Measurements from ENCODE around the gene ADGRF1. TPM values are rescaled to one million over a fixed set of nuclear protein-coding genes. Genes with fewer than 3 reads are reported as not detected.

Gene ADGRF1
- total and polyA plus RNA-seq, 2 donors (not counting 3 experiments of a cell fraction or from before 2014, with no cell fraction given): not detected

GRCh38 chr6:47008397-47008763, 33.8 kb downstream of the ADGRF1 start:
- no peaks in the 10 kb centered on the region for H4K20me1 ChIP-seq (replicated peaks; ENCODE audit: control insufficient read depth, extremely low read depth, insufficient read depth, low read length)
- H3K4me3 ChIP-seq (replicated peaks in 1 of 3; ENCODE audit: insufficient read depth in 1 of 3, low read depth in 1 of 3, low read length in 3 of 3): no peak overlapping the region
- FAIRE-seq (no peak), DNase-seq (ENCODE audit: low read depth, low spot score) (no peak)
- ChIA-PET POLR2A (no interaction called here), CTCF (no interaction called here)
- H3K36me3 ChIP-seq (ENCODE audit: control insufficient read depth in 2 of 2, extremely low read depth in 1 of 2, insufficient read depth in 2 of 2, low read length in 2 of 2): no peaks in the 10 kb centered on the region
- no TSS peak for BruUV-seq (replicated peaks)
- no peak overlapping the region for H3K9ac ChIP-seq (replicated peaks; ENCODE audit: extremely low read depth, insufficient read depth, low read length)
- dilution Hi-C loops (cut with MboI; ENCODE audit: extremely low pct_ligation_motif_present, low sequenced_read_pairs): no loop called here
- H3K4me2 ChIP-seq (ENCODE audit: insufficient read depth, low read length): no peak overlapping the region
- no peaks in the 10 kb centered on the region for H3K4me1 ChIP-seq (ENCODE audit: control insufficient read depth, extremely low read depth, insufficient read depth, low read length)
- no peak overlapping the region for H3K27ac ChIP-seq (ENCODE audit: insufficient read depth, low read depth, low read length)
- TF ChIP-seq GATA2 (IDR thresholded peaks at IDR 0.05; ENCODE audit: insufficient read depth, insufficient read length, low read depth, low read length) (no peak), MYC (IDR thresholded peaks at IDR 0.05; ENCODE audit: low read depth, low read length) (no peak), MAX (IDR thresholded peaks at IDR 0.05; ENCODE audit: insufficient read depth, insufficient read length) (no peak), CTCF (IDR thresholded peaks at IDR 0.05; ENCODE audit: extremely low read depth in 1 of 2, insufficient read depth in 1 of 2, low read depth in 1 of 2, low read length in 2 of 2) (no peak), POLR2AphosphoS5 (IDR thresholded peaks at IDR 0.05; ENCODE audit: insufficient read depth, low read depth, low read length) (no peak), EZH2 (IDR thresholded peaks at IDR 0.05; ENCODE audit: borderline replicate concordance, low read depth, low read length, severe bottlenecking) (no peak), FOS (IDR thresholded peaks at IDR 0.05; ENCODE audit: borderline replicate concordance, insufficient read depth, low read length) (no peak), POLR2A (IDR thresholded peaks at IDR 0.05; ENCODE audit: low read depth, low read length) (no peak), JUN (IDR thresholded peaks at IDR 0.05; ENCODE audit: borderline replicate concordance, insufficient read depth, insufficient read length, low read depth) (no peak)
- H3K27me3 ChIP-seq (ENCODE audit: control insufficient read depth in 2 of 2, insufficient read depth in 2 of 2, low read length in 2 of 2): peaks cover 0 to 1% of the 10 kb centered on the region in 2 experiments
- H3K9me3 ChIP-seq (replicated peaks; ENCODE audit: control insufficient read depth, insufficient read depth, low read length): no peaks in the 10 kb centered on the region
- H3K9me1 ChIP-seq (replicated peaks; ENCODE audit: control insufficient read depth, extremely low read depth, insufficient read depth, low read length): no peaks in the 10 kb centered on the region
- intact Hi-C loops (cut with micrococcal nuclease): no loop called here
- no peak overlapping the region for H2AFZ ChIP-seq (ENCODE audit: low read depth, low read length)
- H3K79me2 ChIP-seq (ENCODE audit: control insufficient read depth, insufficient read depth, low read length): no peaks in the 10 kb centered on the region
